Vagina (tissue), 2 donors: ENCODE results near the gene KPNA2. TPM values are rescaled to one million over a fixed set of nuclear protein-coding genes. Genes with fewer than 3 reads are reported as not detected.
"Not testable (repeated sequence)": the region's sequence is repeated elsewhere in the genome, so short reads cannot be mapped to it uniquely, and the experiment has no call there.

Experiments
- DNase-seq, 2 donors: peaks; one replicate each; pipeline ENCODE4 v3.0.0-alpha.2; 2017; ENCODE audit errors: extremely low spot score in 2 of 2
- H3K27ac ChIP-seq: fragments of 200-600 bp; sonication (generic); one replicate; pipeline ENCODE4 v1.5.1; 2019
- H3K27me3 ChIP-seq: fragments of 200-600 bp; sonication (generic); one replicate; pipeline ENCODE4 v1.5.1; 2019
- H3K36me3 ChIP-seq, 2 donors: fragments of 200-600 bp; sonication (generic); one replicate each; pipeline ENCODE4 v1.5.1; 2017 to 2019
- H3K4me1 ChIP-seq: fragments of 200-600 bp; sonication (generic); one replicate; pipeline ENCODE4 v1.5.1; 2019
- H3K4me3 ChIP-seq, 2 donors: fragments of 200-600 bp; sonication (generic); 1 replicate in 1 of 2; 2 replicates in 1 of 2; pipeline ENCODE4 v1.5.1; 2016 to 2019
- H3K9me3 ChIP-seq: fragments of 200-600 bp; sonication (generic); one replicate; pipeline ENCODE4 v1.5.1; 2019
- POLR2A ChIP-seq, 2 donors: fragments of 450-650 bp; IDR thresholded peaks; one replicate each; pipeline ENCODE4 v1.6.1; 2017; ENCODE audit warnings: antibody characterized with exemption in 2 of 2, mild to moderate bottlenecking in 2 of 2, moderate library complexity in 2 of 2
- POLR2AphosphoS5 ChIP-seq, 2 donors: sonication (generic); formaldehyde crosslinking; IDR thresholded peaks; one replicate each; pipeline ENCODE4 v1.9.0; 2017; ENCODE audit warnings: antibody characterized with exemption in 2 of 2, mild to moderate bottlenecking in 2 of 2, low read depth in 1 of 2; ENCODE audit not compliant: insufficient read depth in 1 of 2
- intact Hi-C: fragments of 100-400 bp; cut with DNase I; formaldehyde crosslinking; loops from one replicate; pipeline ENCODE4 v1.15.1; 2023
- total RNA-seq: library from RNA; depleted of rRNA; stranded (reverse); fragments of >200 nt; gene quantifications from one replicate; pipeline ENCODE4 v1.2.3, GENCODE V29; 2016
- TF ChIP-seq, protein P1 (sequence below), 3 experiments: fragments of 450-650 bp in 2 of 3; fragments of 200-600 bp in 1 of 3; sonication (generic) in 1 of 3; IDR thresholded peaks; one replicate each; pipeline ENCODE4 v1.5.1; 2017 to 2019; ENCODE audit warnings: antibody characterized with exemption in 3 of 3, mild to moderate bottlenecking in 2 of 3, moderate library complexity in 2 of 3

The KPNA2 gene
- total RNA-seq, 1 donor from 2014 or later, result 29.7 TPM

- intact Hi-C loops, result no loop called here
- Histone ChIP-seq H3K4me3 (peak overlapping the region; percentile 70 to 77), H3K9me3 (no peaks in the 10 kb centered on the region), H3K4me1 (peaks cover 37% of the 10 kb centered on the region), H3K27ac (peak overlapping the region; percentile 98), H3K36me3 (no peaks in the 10 kb centered on the region), H3K27me3 (no peaks in the 10 kb centered on the region)
- TF ChIP-seq POLR2AphosphoS5 (IDR thresholded peaks at IDR 0.05; ENCODE audit: insufficient read depth in 1 of 2, low read depth in 1 of 2), result peak in 1 of 2 donors; percentile 31
- TF ChIP-seq, protein P1, sequence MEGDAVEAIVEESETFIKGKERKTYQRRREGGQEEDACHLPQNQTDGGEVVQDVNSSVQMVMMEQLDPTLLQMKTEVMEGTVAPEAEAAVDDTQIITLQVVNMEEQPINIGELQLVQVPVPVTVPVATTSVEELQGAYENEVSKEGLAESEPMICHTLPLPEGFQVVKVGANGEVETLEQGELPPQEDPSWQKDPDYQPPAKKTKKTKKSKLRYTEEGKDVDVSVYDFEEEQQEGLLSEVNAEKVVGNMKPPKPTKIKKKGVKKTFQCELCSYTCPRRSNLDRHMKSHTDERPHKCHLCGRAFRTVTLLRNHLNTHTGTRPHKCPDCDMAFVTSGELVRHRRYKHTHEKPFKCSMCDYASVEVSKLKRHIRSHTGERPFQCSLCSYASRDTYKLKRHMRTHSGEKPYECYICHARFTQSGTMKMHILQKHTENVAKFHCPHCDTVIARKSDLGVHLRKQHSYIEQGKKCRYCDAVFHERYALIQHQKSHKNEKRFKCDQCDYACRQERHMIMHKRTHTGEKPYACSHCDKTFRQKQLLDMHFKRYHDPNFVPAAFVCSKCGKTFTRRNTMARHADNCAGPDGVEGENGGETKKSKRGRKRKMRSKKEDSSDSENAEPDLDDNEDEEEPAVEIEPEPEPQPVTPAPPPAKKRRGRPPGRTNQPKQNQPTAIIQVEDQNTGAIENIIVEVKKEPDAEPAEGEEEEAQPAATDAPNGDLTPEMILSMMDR (IDR thresholded peaks at IDR 0.05), result no peak
- DNase-seq, result no peak
Measured at GRCh38 chr17:67993998-67994361, 41.6 kb upstream of the KPNA2 start.

DNA sequence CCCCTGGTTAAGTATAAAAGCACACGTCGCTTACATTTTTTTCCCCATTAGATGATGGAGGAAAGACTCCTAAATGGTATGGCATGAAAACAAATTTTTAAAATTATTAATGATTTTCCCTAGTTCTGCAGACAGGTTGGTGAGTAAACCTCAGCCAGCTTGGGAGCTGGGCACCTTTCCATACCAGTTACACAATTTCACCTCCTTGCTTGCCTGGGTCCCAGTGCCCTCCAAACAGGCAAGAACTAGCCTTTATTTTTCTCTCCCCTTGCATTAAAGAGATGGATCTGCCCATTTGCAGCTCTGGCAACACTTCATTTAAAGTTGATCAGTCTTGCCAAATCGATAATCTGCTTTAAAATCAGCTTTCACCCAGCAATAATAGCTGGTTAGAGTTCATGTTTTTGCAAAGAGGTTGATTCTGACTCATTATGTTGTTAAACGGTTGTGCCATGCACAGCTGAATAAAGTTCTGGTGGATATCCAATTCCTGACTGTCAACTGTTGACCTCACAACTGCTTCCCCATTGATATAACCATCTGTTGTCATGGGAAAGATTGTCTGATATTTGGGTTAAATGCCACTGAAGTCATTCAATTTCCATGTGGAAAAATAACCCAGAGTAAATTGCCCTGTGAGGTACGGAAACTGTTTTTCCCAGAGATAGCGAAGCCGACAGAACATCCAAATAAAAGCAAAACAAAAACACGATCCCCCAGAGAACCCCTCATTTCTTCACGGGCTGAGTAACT is 40.5 kb upstream of the KPNA2 start:
- Histone ChIP-seq H3K4me1 (peaks cover 37% of the 10 kb centered on the region), H3K27ac (peak overlapping the region; percentile 98), H3K27me3 (no peaks in the 10 kb centered on the region), H3K4me3 (peak overlapping the region; percentile 58 to 77), H3K9me3 (no peaks in the 10 kb centered on the region), H3K36me3 (no peaks in the 10 kb centered on the region)
- TF ChIP-seq POLR2AphosphoS5 (IDR thresholded peaks at IDR 0.05; ENCODE audit: insufficient read depth in 1 of 2, low read depth in 1 of 2), result peak in 1 of 2 donors; percentile 56
- TF ChIP-seq, protein P1 (IDR thresholded peaks at IDR 0.05), result no peak
- intact Hi-C loops, result no loop called here
- DNase-seq, result no peak

- Histone ChIP-seq H3K36me3 (no peaks in the 10 kb centered on the region), H3K4me1 (peaks cover 37% of the 10 kb centered on the region), H3K27ac (peak overlapping the region; percentile 98), H3K9me3 (no peaks in the 10 kb centered on the region), H3K4me3 (peak overlapping the region; percentile 58 to 77), H3K27me3 (no peaks in the 10 kb centered on the region)
- intact Hi-C loops, result no loop called here
- TF ChIP-seq POLR2A (IDR thresholded peaks at IDR 0.05) (no peak), POLR2AphosphoS5 (IDR thresholded peaks at IDR 0.05; ENCODE audit: insufficient read depth in 1 of 2, low read depth in 1 of 2) (peak in 1 of 2 donors; percentile 18)
- DNase-seq, result no peak
Measured at GRCh38 chr17:67995570-67996263, 39.8 kb upstream of the KPNA2 start.

DNA sequence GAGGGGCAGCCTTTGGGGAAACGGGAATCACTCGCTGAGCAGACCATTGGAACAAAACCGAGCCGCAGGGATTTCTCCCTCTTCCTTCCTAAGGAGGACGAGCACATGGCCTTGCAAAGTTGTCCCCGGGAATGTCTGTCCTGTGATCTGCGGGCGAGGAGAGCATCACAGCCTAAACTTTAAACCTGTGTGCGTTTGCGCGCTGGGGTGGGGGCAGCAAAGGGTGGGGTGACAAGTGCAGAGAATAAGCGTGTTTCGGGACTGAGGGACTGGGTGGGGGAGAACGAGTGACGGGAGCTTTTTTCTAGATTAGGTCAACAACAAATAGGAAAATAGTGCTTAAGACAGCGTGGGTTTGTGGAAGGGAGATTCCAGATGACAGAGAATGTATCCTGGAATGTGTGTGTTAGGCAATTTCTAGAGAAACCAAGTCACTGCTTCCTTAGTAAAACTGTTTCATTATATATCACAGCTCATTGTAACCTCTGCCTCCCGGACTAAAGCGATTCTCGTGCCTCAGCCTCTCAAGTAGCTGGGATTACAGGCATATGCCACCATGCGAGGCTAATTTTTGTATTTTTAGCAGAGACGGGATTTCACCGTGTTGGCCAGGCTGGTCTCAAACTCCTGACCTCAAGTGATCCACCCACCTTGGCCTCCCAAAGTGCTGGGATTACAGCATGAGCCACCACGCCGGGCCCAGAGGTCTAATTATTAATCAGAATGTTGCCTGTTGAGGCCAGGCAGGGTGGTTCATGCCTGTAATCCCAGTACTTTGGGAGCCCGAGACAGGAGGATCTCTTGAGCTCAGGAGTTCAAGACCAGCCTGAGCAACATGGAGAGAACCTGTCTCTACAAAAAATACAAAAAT is 39.0 kb upstream of the KPNA2 start, which contains the start of gene C17orf58:
Gene C17orf58 (minus strand): TSS at position 169 of the 871 bp plus-strand sequence. CDS start 271 bp downstream, outside the sequence.
- H3K4me3 ChIP-seq, result peak within 1 kb of the TSS; percentile 58 to 77
- H3K27ac ChIP-seq, result peak within 1 kb of the TSS; percentile 98
- DNase-seq, H3K27me3 ChIP-seq, H3K9me3 ChIP-seq, H3K36me3 ChIP-seq, intact Hi-C loops: not testable (repeated sequence)
- H3K4me1 ChIP-seq, result peaks cover 37% of the 10 kb centered on the region

GRCh38 chr17:67998466-67998865 is 37.1 kb upstream of the KPNA2 start:
- Histone ChIP-seq H3K36me3 (no peaks in the 10 kb centered on the region), H3K27ac (no peak overlapping the region), H3K4me1 (peaks cover 25% of the 10 kb centered on the region), H3K27me3 (no peaks in the 10 kb centered on the region), H3K9me3 (no peaks in the 10 kb centered on the region), H3K4me3 (no peak overlapping the region)
- intact Hi-C loops, result no loop called here
- no peak for TF ChIP-seq POLR2A (IDR thresholded peaks at IDR 0.05)
- no peak for TF ChIP-seq POLR2AphosphoS5 (IDR thresholded peaks at IDR 0.05; ENCODE audit: insufficient read depth in 1 of 2, low read depth in 1 of 2)
- TF ChIP-seq, protein P1 (IDR thresholded peaks at IDR 0.05), result no peak
- no peak for DNase-seq
